GM18867 (cell line): ENCODE data around the gene STARD3.
A peak's percentile ranks its signal among the peaks of the same experiment; 100 is the strongest.

ENCODE experiments used
- ATAC-seq: cut with Tn5 transposase; IDR thresholded peaks from one replicate; pipeline ENCODE4 v1.9.1; 2021; ENCODE audit warnings: mild to moderate bottlenecking, moderate library complexity; ENCODE audit not compliant: unreplicated experiment

The STARD3 gene

DNA sequence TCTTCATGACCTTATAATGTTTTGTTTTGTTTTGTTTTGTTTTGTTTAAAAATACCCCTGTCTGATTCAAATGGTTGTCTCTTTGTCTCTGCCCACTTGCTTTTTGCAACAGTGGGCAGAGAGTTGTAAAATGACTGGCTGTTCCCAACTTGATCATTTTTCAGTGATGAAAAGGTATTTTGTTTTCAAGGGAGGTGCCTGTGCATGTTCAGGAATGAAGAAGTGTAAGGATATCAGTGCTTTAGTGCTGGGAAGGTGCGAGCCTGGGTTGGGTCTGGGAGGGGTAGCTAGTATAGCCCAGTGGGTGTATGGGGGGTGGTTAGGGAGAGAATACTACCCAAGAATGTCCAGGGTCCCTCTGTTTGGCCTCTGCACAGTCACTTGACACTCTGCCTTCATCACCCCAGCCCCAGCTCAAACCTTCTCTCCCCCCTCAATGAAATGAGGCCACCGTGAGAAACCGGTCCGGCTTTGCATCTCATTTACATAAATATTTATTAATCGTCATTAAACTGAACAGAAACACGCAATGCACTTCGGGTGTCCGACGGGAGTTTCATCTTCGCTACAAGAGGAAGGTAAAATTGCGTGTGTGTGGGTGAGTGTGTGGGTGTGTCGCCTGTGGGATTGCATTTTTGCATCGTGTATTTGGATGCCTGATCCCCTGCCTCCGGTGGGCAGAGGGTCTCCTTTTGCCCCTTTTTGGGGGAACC lies 33.5 kb upstream of the STARD3 start:
- no peak for ATAC-seq

DNA sequence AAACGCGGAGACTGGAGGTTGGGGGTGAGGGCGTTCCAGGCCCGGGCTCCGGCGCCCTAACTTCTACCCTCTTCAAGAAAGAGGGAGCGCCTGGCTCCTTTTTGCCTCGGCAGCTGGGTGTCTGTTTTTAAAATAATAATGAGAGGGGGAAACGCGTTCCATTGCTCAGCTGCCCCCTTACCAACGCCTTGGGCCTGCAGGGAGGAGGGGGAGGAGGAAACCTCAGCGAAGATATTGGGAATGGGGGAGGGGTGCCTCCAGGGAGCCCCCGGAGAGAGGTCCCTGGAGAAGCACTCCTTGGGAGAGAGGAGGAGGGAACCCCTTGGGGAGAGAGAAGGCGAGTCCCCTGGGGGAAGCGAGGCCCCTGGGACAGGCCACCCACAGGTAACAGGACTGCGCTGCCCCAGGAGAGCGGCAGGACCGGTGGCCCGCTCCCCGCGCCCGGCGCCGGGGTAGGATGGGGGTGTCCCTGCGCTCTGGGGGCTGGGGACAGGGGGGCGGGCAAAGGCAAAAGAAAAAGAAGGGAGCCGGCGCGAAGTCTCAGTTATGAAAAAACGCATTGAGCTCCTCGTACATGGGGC lies 31.9 kb upstream of the STARD3 start:
- no peak for ATAC-seq

GRCh38 chr17:39605492-39606433 lies 31.2 kb upstream of the STARD3 start:
- no peak for ATAC-seq

GRCh38 chr17:39606434-39607056 lies 30.4 kb upstream of the STARD3 start:
- ATAC-seq: no peak

- no peak for ATAC-seq
These were observed 29.7 kb upstream of the STARD3 start for GRCh38 chr17:39607057-39607850.

DNA sequence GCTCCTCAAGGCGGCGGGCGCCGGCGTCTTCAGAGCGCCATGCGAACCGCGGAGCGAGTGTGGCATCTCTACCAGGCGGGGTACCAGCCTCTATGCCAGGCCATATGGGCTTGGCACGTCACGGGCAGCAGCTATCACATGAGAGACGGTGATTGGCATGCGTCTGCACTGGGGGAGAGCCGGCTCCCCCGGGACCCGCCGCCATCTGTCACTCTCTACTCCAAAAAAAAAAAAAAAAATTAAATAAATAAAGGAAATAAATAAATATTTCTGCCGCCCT lies 29.2 kb upstream of the STARD3 start, which contains the start of gene NEUROD2:
TSS of gene NEUROD2 (minus strand) at position 70 of the 280 bp plus-strand sequence. CDS start 1,321 bp downstream, outside the sequence.
- no peak for ATAC-seq

GRCh38 chr17:39608142-39608981 lies 28.6 kb upstream of the STARD3 start:
- ATAC-seq: no peak

- ATAC-seq: no peak
These were observed 27.4 kb upstream of the STARD3 start for GRCh38 chr17:39609416-39610025.

- ATAC-seq: no peak
These were observed 25.4 kb upstream of the STARD3 start for GRCh38 chr17:39611401-39612112.

- ATAC-seq: no peak
These were observed 24.6 kb upstream of the STARD3 start for GRCh38 chr17:39612291-39612894.

GRCh38 chr17:39612935-39613464 lies 23.9 kb upstream of the STARD3 start:
- ATAC-seq: no peak

- ATAC-seq: no peak
These were observed 22.3 kb upstream of the STARD3 start for GRCh38 chr17:39614545-39615157.

DNA sequence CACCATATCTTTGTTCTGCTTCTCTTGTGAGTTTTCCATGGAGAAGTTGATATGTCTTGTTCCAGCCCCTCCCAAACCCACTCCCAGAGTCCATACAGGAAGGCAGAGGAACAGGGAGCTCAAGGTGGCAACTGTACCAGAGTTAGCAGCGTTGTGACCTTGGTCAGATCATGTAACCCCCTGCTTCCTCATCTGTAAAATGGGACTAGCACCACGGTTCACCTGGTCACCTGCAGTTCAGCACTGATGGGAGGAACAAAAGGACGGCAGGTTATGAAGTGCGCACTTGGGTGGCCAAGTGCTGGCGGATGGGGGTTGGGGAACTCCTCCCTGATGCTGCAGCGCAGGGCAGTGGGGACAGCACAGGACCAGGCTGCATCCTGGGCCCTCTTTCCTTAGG lies 21.5 kb upstream of the STARD3 start:
- no peak for ATAC-seq

GRCh38 chr17:39617100-39617445 lies 19.9 kb upstream of the STARD3 start:
- ATAC-seq: no peak

- ATAC-seq: peak; percentile 33
These were observed 19.3 kb upstream of the STARD3 start for GRCh38 chr17:39617446-39618245.

DNA sequence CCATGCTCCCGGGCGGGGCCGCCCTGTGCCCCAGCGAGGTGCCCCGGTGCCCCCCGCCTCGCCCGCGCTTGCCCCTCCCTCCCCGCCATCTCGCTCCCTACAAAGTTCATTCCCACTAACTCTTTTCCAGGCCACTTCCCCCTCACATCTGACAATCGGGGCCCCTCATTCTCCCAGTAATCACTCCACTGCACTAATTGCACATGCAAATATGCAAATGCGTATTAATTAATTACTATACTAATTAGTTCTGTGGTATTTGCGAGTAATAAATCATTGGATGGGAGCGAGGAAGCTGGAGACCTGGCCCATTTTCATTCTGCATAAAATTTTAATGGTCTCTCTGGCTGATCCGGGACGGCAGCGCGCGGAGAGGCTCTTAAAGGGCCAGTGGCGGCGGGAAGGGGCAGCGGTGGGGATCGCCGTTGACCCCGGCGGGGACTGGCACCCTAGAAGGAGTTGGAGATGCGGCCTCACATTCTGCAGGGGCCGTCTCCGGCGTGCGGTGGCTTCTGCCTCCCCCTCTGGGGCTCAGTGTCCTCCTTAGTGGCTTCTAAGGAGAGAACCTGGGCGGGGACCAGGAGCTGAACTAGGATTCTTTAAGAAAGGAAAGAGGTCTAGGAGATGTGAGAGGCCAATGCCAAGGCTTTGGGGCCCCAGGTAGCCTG lies 18.6 kb upstream of the STARD3 start:
- ATAC-seq: peak; percentile 7
